CD4-positive, alpha-beta T cell (primary cell): ENCODE data around the gene MAU2. TPM values are rescaled to one million over a fixed set of nuclear protein-coding genes. Genes with fewer than 3 reads are reported as not detected.
A peak's percentile ranks its signal among the peaks of the same experiment; 100 is the strongest.

Source experiments
- ATAC-seq: fragments of 200-7000 bp; cut with Tn5 transposase; one replicate; pipeline ENCODE4 v1.10.0; 2022; ENCODE audit warnings: mild to moderate bottlenecking; ENCODE audit not compliant: poor library complexity
- CTCF ChIA-PET: fragments of 350-600 bp; sonication (Branson Sonifier 250); formaldehyde crosslinking; loops from one replicate; lab custom pipeline; 2021; ENCODE audit warnings: antibody characterized with exemption, inconsistent platforms; lab: Charles Lee
- POLR2A ChIA-PET: fragments of 350-600 bp; sonication (Branson Sonifier 250); formaldehyde crosslinking; loops from one replicate; lab custom pipeline; 2021; ENCODE audit warnings: antibody characterized with exemption, inconsistent platforms; lab: Charles Lee
- DNase-seq, 14 experiments: peaks; one replicate each; pipeline ENCODE4 v3.0.0-alpha.2; 2013 to 2020; ENCODE audit warnings: mixed read lengths in 2 of 14
- H3K27ac ChIP-seq, 2 donors: one replicate each; pipeline versions ENCODE4 v1.5.1 to v1.7.0; 2013; ENCODE audit warnings: low read length in 2 of 2, low read depth in 1 of 2, mild to moderate bottlenecking in 1 of 2
- H3K27me3 ChIP-seq, 2 experiments: 1 replicate in 1 of 2; 2 replicates in 1 of 2; pipeline versions ENCODE4 v1.6.1 to v1.7.0; 2013; ENCODE audit warnings: low read length in 2 of 2, control low read depth in 1 of 2, mild to moderate bottlenecking in 1 of 2, moderate library complexity in 1 of 2; ENCODE audit not compliant: insufficient read depth in 2 of 2, control insufficient read depth in 1 of 2
- H3K36me3 ChIP-seq: one replicate; pipeline ENCODE4 v1.6.1; 2013; ENCODE audit warnings: low read length, control low read depth; ENCODE audit not compliant: insufficient read depth
- H3K4me1 ChIP-seq: one replicate; pipeline ENCODE4 v1.6.1; 2013; ENCODE audit warnings: low read length, control low read depth; ENCODE audit not compliant: insufficient read depth
- H3K4me3 ChIP-seq: one replicate; pipeline ENCODE4 v1.5.1; 2013; ENCODE audit warnings: mild to moderate bottlenecking, low read length, moderate library complexity
- H3K9me3 ChIP-seq, 2 experiments: 1 replicate in 1 of 2; 2 replicates in 1 of 2; pipeline versions ENCODE4 v1.6.1 to v1.7.0; 2013; ENCODE audit warnings: low read length in 2 of 2, mild to moderate bottlenecking in 2 of 2, control low read depth in 1 of 2, moderate library complexity in 1 of 2; ENCODE audit not compliant: control insufficient read depth in 1 of 2, insufficient read depth in 1 of 2
- H3K27ac Mint-ChIP-seq: one replicate; pipeline ENCODE4 v1.8.0; 2020; ENCODE audit warnings: mixed read lengths
- H3K27me3 Mint-ChIP-seq: one replicate; pipeline ENCODE4 v1.8.0; 2021; ENCODE audit warnings: mixed read lengths
- H3K36me3 Mint-ChIP-seq: one replicate; pipeline ENCODE4 v1.8.0; 2021; ENCODE audit warnings: low read depth, mixed read lengths
- H3K4me1 Mint-ChIP-seq: one replicate; pipeline ENCODE4 v1.8.0; 2021; ENCODE audit warnings: low read depth, mixed read lengths
- H3K4me3 Mint-ChIP-seq: one replicate; pipeline ENCODE4 v1.8.0; 2020; ENCODE audit warnings: mild to moderate bottlenecking, mixed read lengths
- H3K9me3 Mint-ChIP-seq: one replicate; pipeline ENCODE4 v1.8.0; 2020; ENCODE audit warnings: mixed read lengths
- CTCF ChIP-seq: fragments of 200-600 bp; IDR thresholded peaks from one replicate; pipeline ENCODE4 v1.8.0; 2022; ENCODE audit warnings: antibody characterized with exemption, mild to moderate bottlenecking
- intact Hi-C, 2 experiments: fragments of 100-400 bp; cut with DNase I in 1 of 2; cut with micrococcal nuclease in 1 of 2; formaldehyde crosslinking; loops; one replicate each; pipeline versions ENCODE4 v1.15.1 to v1.9.0; 2023 to 2025; cut with DNase I, micrococcal nuclease
- total RNA-seq, 174 experiments: library from RNA in 2 of 174; stranded (reverse) in 2 of 174; gene quantifications; one replicate each; pipeline ENCODE4 v1.2.3 and lab custom pipeline; 2021 to 2026

Gene MAU2
- total RNA-seq, 2 experiments from 2014 or later: 132 to 133 TPM

- Histone ChIP-seq H3K4me3 (no peak overlapping the region), H3K36me3 (peaks cover 10% of the 10 kb centered on the region), H3K27me3 (no peaks in the 10 kb centered on the region), H3K4me1 (peaks cover 45% of the 10 kb centered on the region), H3K27ac (no peak overlapping the region), H3K9me3 (no peaks in the 10 kb centered on the region)
- peak; percentile 79 for TF ChIP-seq CTCF
- ATAC-seq (peak; percentile 57), DNase-seq (peak; percentile 31 to 88 (median 60))
- H3K4me3 Mint-ChIP-seq: peak overlapping the region; percentile 57
- H3K4me1 Mint-ChIP-seq: peaks cover 42% of the 10 kb centered on the region
- intact Hi-C loops: loop anchor here (2.0 to 10.0 kb wide), 2 partner anchors 46 to 284 kb away; partner anchors contain the start of gene GMIP (in 1 of the 2)
- H3K36me3 Mint-ChIP-seq: peaks cover 18% of the 10 kb centered on the region
- H3K27ac Mint-ChIP-seq: peak overlapping the region; percentile 75
- ChIA-PET CTCF (interaction anchor here (1.0 to 5.5 kb wide), 2 partner anchors 44 to 129 kb away, joined by 3 to 33 read pairs; partner anchors contain the start of gene GATAD2A), POLR2A (interaction anchor here (0.7 to 2.0 kb wide), 2 partner anchors 128 to 130 kb away, joined by 3 to 5 read pairs; no protein-coding TSS in a partner anchor)
- no peaks in the 10 kb centered on the region for H3K27me3 Mint-ChIP-seq
- no peaks in the 10 kb centered on the region for H3K9me3 Mint-ChIP-seq
Observed at GRCh38 chr19:19361075-19361594, 40.5 kb downstream of the MAU2 start.

GRCh38 chr19:19362075-19362474 lies 41.4 kb downstream of the MAU2 start:
- peak overlapping the region; percentile 51 for H3K27ac Mint-ChIP-seq
- intact Hi-C loops: loop anchor here in 1 of 2 experiments (10.0 kb wide), 1 partner anchor 283 kb away; the partner anchor contains the start of gene GMIP
- peaks cover 48% of the 10 kb centered on the region for H3K4me1 Mint-ChIP-seq
- no peaks in the 10 kb centered on the region for H3K9me3 Mint-ChIP-seq
- H3K4me3 ChIP-seq: no peak overlapping the region
- no peaks in the 10 kb centered on the region for H3K27me3 Mint-ChIP-seq
- H3K4me1 ChIP-seq: peaks cover 54% of the 10 kb centered on the region
- H3K9me3 ChIP-seq: no peaks in the 10 kb centered on the region
- peaks cover 13% of the 10 kb centered on the region for H3K36me3 Mint-ChIP-seq
- no peak overlapping the region for H3K27ac ChIP-seq
- DNase-seq (peak in 1 of 14 experiments; percentile 27), ATAC-seq (no peak)
- H3K27me3 ChIP-seq: no peaks in the 10 kb centered on the region
- H3K36me3 ChIP-seq: peaks cover 2% of the 10 kb centered on the region
- no peak overlapping the region for H3K4me3 Mint-ChIP-seq
- no peak for TF ChIP-seq CTCF
- ChIA-PET CTCF (interaction anchor here (5.5 kb wide), 1 partner anchor 128 kb away, joined by 33 read pairs; no protein-coding TSS in a partner anchor), POLR2A (interaction anchor here (0.7 to 2.0 kb wide), 5 partner anchors 23 to 1158 kb away, joined by 3 to 5 read pairs (median 5); partner anchors contain the start of genes GATAD2A and RAB3A)

- no peaks in the 10 kb centered on the region for H3K27me3 Mint-ChIP-seq
- peak overlapping the region; percentile 49 for H3K4me3 Mint-ChIP-seq
- intact Hi-C loops: loop anchor here (1.0 to 10.0 kb wide), 4 partner anchors 18 to 278 kb away; partner anchors contain the start of gene GMIP (in 1 of the 2)
- H3K4me1 Mint-ChIP-seq: peaks cover 21% of the 10 kb centered on the region
- no peaks in the 10 kb centered on the region for H3K9me3 ChIP-seq
- no peaks in the 10 kb centered on the region for H3K36me3 ChIP-seq
- H3K27me3 ChIP-seq: no peaks in the 10 kb centered on the region
- TF ChIP-seq CTCF: peak; percentile 91
- ATAC-seq (peak; percentile 56), DNase-seq (peak; percentile 45 to 87 (median 64))
- CTCF ChIA-PET: interaction anchor here (0.6 to 1.8 kb wide), 5 partner anchors 40 to 124 kb away, joined by 3 to 18 read pairs (median 4); no protein-coding TSS in a partner anchor
- H3K4me3 ChIP-seq: no peak overlapping the region
- no peaks in the 10 kb centered on the region for H3K9me3 Mint-ChIP-seq
- peak overlapping the region; percentile 76 for H3K27ac Mint-ChIP-seq
- H3K27ac ChIP-seq: no peak overlapping the region
- peaks cover 34% of the 10 kb centered on the region for H3K4me1 ChIP-seq
- POLR2A ChIA-PET: interaction anchor here (1.5 to 4.1 kb wide), 3 partner anchors 19 to 122 kb away, joined by 3 to 81 read pairs (median 6); partner anchors contain the start of gene GATAD2A
- H3K36me3 Mint-ChIP-seq: no peaks in the 10 kb centered on the region
Observed at GRCh38 chr19:19366434-19367396, 46.1 kb downstream of the MAU2 start.
